ENCODE measurements around the gene CYP46A1.

CYP46A1 gene

GRCh38 chr14:99683619-99684409, at the start of gene CYP46A1 (continued):
- TF ChIP-seq ZSCAN4 (tag by site-specific recombination; IDR thresholded peaks at IDR 0.05) = no peak
- peak; percentile 15; the same call in 1 of the 2 replicates for TF ChIP-seq ZNF660 (tag by site-specific recombination; IDR thresholded peaks at IDR 0.05)
- 0 out of 2 replicates have a peak, but pooled peaks have one; percentile 11 for TF ChIP-seq ZNF391 (tag by site-specific recombination; IDR thresholded peaks at IDR 0.05; ENCODE audit: borderline replicate concordance, low read depth)
- TF ChIP-seq ZBTB11 (tag by site-specific recombination; conservative IDR thresholded peaks at IDR 0.05; ENCODE audit: low read depth) = peak; percentile 81
- no peak for TF ChIP-seq ZNF202 (tag by site-specific recombination; IDR thresholded peaks at IDR 0.05; ENCODE audit: borderline replicate concordance)
- TF ChIP-seq KLF16 (tag by site-specific recombination; IDR thresholded peaks at IDR 0.05) = peak; percentile 66
- no peak for TF ChIP-seq ZNF426 (tag by site-specific recombination; IDR thresholded peaks at IDR 0.05)
- TF ChIP-seq MYNN (tag by site-specific recombination; IDR thresholded peaks at IDR 0.05; ENCODE audit: borderline replicate concordance) = no peak
- no peak for TF ChIP-seq ZNF645 (tag by site-specific recombination; IDR thresholded peaks at IDR 0.05)
- TF ChIP-seq HOXD13 (CRISPR knock-in tag; IDR thresholded peaks at IDR 0.05; ENCODE audit: borderline replicate concordance) = no peak
- no peak for TF ChIP-seq ZNF558 (tag by site-specific recombination; IDR thresholded peaks at IDR 0.05)
- TF ChIP-seq ZBTB44 (tag by site-specific recombination; IDR thresholded peaks at IDR 0.05) = no peak
- peak; percentile 96 for TF ChIP-seq ZXDB (tag by site-specific recombination; IDR thresholded peaks at IDR 0.05)
- TF ChIP-seq ZSCAN5A (tag by site-specific recombination; IDR thresholded peaks at IDR 0.05) = 0 out of 2 replicates have a peak, but pooled peaks have one; percentile 57
- TF ChIP-seq SP3 (tag by site-specific recombination; IDR thresholded peaks at IDR 0.05) = peak; percentile 95
- TF ChIP-seq ZNF416 (tag by site-specific recombination; IDR thresholded peaks at IDR 0.05) = no peak
- no peak for TF ChIP-seq GLIS2 (tag by site-specific recombination; IDR thresholded peaks at IDR 0.05)
- TF ChIP-seq ZNF521 (tag by site-specific recombination; IDR thresholded peaks at IDR 0.05) = no peak
- peak; percentile 25; the same call in 1 of the 2 replicates for TF ChIP-seq ZNF501 (tag by site-specific recombination; IDR thresholded peaks at IDR 0.05)
- peak; percentile 84 for TF ChIP-seq SP2 (tag by site-specific recombination; IDR thresholded peaks at IDR 0.05)
- TF ChIP-seq ZBTB26 (tag by site-specific recombination; optimal IDR thresholded peaks at IDR 0.05) = peak; percentile 66
- no peak for TF ChIP-seq SCRT2 (tag by site-specific recombination; IDR thresholded peaks at IDR 0.05)
- TF ChIP-seq ZNF629 (tag by site-specific recombination; IDR thresholded peaks at IDR 0.05) = no peak; the same call in 1 of the 2 replicates
- no peak for TF ChIP-seq TRIM28 (IDR thresholded peaks at IDR 0.05; ENCODE audit: borderline replicate concordance, low read length)
- TF ChIP-seq ZBTB6 (tag by site-specific recombination; IDR thresholded peaks at IDR 0.05) = no peak
- no peak for TF ChIP-seq ZNF37A (tag by site-specific recombination; IDR thresholded peaks at IDR 0.05)
- no peak for TF ChIP-seq ZNF510 (tag by site-specific recombination; IDR thresholded peaks at IDR 0.05; ENCODE audit: insufficient replicate concordance)
